HG02798 (cell line): Measurements from ENCODE around the gene TECPR1.

Experiments used
- ATAC-seq: cut with Tn5 transposase; IDR thresholded peaks from one replicate; pipeline ENCODE4 v1.9.1; 2021; ENCODE audit warnings: mild to moderate bottlenecking; ENCODE audit not compliant: unreplicated experiment, poor library complexity

TECPR1 gene

DNA sequence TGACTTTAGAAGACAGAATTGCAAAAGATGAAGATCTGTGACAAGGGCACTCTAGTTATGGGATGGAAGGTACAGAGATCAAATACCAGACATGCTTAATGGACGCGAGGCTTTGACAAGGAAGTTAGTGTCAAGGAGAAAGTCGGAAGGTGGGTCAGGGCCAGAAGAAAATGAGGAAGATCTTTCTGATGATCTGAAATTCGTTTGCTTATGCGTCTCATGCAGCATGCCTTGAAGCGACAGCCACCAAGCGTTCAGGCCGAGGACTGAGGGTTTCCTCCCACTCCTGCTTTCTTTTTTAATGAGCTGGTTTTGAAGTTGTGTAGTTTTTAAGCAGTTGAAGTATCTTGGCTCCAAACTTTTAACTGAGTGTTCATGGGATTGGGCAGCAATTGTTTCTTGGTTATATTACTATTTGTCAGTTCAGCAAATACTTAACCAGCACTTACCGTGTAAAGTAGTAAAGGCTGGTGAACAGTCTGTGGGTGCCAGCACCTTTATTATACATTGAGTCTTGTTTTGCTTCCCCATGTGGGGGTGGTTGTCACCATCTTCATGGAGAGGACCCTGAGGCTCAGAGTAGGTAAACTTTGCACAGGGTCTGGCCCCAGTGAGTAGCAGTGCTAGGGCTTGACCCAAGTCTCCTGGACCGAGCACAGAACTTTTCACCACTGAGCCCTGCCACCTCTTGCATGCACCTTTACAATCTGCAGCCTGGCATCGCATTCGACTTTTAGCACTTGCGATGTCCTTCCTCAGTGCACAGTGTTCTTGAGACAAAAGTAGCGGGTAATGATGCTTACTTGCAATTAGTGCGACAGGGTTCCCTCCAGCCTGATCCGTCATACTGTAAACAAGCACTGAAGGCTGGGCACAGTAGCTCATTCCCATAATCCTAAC is 55.1 kb downstream of the TECPR1 start:
- ATAC-seq, result no peak

DNA sequence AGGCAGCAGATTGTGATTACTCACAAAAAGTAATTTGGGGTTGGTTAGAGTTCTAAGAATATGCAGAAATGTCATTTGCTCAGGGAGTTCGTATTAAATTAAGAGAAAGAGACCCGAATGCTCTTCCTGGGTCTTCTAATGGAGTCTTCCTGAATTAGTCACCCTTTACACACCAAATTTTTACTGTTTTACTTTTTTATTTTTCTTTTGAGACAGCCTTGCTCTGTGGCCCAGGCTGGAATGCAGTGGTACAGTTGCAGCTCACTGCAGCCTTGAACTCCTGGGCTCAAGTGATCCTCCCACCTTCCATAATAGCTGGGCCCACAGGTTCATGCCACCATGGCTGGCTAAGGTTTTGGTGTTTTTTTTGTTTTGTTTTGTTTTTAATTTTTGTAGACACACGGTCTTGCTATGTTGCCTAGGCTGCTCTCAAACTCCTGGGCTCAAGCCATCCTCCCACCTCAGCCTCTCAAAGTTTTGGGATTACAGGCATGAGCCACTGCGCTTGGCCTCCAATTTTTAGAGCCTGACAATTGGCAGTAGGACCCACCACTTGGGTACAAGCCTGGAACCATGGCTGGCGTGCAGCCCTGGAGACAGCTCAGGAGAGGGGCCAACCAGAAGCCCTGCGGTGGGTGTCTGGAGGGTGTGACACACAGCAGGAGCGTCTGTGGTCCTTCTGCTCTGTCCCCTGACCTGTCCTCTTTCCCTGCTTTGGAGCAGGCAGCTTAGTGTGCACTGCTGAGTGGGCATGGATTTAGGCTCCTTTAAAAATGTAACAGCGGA is 57.2 kb downstream of the TECPR1 start:
- no peak for ATAC-seq

DNA sequence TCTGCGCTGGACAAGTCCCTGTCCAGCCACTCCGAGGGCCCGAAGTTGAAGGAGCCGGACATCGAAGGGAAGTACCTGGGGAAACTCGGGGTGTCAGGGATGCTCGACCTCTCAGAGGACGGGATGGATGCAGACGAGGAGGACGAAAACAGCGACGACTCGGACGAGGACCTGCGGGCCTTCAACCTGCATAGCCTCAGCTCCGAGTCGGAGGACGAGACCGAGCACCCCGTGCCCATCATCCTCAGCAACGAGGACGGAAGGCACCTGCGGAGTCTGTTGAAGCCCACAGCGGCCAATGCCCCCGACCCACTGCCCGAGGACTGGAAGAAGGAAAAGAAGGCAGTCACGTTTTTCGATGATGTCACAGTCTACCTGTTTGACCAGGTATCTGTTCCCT is 57.8 kb downstream of the TECPR1 start:
- no peak for ATAC-seq

DNA sequence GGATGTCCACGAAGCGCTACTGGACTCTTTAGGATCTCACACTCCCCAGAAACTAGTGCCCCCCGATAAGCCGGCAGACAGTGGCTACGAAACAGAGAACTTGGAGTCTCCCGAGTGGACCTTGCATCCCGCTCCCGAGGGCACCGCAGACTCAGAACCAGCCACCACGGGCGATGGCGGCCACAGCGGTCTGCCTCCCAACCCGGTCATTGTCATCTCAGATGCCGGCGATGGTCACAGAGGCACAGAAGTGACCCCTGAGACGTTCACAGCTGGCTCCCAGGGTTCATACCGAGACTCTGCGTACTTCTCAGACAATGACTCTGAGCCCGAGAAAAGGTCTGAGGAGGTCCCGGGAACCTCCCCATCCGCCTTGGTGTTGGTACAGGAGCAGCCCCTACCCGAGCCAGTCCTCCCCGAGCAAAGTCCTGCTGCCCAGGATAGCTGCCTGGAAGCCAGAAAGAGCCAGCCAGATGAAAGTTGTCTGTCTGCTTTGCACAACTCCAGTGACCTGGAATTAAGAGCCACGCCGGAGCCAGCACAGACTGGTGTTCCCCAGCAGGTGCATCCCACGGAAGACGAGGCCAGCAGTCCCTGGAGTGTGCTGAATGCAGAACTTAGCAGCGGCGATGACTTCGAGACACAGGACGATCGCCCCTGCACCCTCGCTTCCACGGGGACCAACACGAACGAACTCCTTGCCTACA is 58.4 kb downstream of the TECPR1 start:
- ATAC-seq, result no peak

DNA sequence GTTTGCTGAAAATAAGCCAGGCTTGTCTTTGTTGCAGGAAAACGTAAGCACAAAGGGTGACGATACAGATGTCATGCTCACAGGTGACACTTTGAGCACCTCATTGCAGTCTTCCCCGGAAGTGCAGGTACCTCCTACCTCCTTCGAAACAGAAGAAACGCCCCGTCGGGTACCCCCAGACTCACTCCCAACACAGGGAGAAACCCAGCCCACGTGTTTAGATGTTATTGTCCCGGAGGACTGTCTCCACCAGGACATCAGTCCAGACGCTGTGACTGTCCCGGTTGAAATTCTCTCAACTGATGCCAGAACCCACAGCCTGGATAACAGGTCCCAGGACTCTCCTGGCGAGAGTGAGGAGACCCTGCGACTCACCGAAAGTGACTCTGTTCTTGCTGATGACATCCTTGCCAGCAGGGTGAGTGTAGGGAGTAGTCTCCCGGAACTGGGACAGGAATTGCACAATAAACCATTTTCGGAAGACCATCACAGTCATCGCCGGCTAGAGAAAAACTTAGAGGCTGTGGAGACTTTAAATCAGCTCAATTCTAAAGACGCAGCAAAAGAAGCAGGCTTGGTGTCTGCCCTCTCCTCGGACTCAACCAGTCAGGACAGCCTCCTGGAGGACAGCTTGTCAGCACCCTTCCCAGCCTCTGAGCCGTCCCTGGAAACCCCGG is 59.1 kb downstream of the TECPR1 start:
- no peak for ATAC-seq

DNA sequence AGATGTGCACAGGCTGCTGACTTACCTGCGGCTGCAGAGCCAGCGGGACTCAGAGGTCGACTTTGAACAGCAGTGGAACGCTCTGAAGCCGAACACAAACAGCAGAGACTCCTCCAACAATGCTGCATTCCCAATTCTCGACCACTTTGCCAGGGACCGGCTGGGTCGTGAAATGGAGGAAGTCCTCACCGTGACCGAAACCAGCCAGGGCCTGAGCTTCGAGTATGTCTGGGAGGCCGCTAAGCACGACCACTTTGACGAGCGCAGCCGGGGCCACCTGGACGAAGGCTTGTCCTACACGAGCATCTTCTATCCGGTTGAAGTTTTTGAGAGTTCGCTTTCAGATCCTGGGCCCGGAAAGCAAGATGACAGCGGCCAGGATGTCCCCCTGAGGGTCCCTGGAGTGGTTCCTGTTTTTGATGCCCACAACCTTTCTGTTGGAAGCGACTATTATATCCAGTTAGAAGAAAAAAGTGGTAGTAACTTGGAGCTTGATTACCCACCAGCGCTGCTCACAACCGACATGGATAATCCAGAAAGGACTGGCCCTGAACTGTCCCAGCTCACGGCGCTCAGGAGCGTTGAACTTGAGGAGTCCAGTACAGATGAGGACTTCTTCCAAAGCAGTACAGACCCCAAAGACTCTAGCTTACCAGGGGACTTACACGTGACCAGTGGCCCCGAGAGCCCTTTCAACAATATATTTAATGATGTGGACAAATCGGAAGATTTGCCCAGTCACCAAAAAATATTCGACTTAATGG is 60.2 kb downstream of the TECPR1 start:
- ATAC-seq, result no peak

DNA sequence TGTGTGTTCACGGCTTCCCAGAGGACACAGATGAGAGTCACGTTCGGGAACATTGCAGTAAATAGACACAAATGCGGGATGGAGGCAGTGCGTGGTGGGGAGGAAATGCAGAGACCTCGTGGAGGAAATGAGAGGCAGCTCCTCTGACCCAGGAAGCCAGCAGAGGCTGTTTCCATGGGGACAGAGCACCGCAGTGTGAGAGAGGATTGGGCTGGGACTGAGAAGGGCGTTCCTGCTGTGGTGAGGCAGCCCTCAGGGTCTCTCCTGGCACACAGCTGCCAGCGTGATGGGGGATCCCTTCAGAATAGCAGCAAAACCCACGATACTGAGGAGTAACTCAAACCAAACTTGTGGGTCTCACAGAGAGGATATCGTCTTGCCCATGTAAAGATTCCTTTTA is 62.5 kb downstream of the TECPR1 start:
- ATAC-seq, result no peak

DNA sequence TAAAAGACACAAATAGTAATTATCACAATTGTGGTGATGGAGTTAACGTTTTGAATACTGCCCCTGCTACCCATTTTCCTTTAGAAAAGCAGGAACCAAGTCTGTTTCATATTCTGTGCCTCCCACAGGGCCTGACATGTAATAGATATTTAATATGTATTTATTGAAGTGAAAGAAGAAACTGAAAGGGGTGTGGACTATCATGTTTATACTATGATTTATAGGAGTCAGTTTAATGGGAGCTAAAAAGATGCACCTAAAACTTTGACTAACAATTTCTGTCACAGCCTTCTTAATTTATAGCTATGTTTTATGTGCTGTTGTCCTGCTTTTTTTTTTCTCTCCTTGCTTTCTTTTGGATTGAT is 64.9 kb downstream of the TECPR1 start:
- ATAC-seq, result no peak

DNA sequence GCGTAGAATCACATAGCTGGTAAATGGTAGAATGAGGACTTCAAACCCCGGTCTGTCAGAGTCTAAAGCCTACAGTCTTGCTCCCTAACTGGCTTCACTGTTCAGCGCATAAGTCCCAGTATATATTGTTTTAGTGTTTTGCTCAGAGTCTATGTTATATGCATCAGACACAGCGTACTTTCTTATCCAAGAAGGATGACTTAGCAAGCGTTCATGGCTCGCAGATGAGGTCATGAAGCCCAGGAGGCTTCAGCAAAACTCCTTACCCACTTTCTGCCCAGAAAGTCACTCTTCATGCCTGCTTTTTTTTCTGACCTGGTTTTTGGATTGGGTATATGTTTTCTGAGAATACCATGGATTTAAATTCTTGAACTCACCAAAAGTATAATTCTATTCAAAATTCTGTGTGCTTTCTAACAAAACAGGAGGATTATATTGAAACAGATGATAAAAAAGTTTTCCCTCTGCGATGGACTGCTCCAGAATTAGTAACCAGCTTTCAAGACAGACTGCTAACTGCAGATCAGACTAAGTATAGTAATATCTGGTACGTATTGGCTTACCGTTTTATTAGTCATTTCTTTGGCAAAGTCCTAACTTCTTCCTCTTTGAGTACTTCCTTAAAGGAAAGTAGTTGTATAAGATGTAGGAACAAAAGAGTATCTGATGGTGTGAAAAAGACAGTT is 65.4 kb downstream of the TECPR1 start:
- no peak for ATAC-seq

DNA sequence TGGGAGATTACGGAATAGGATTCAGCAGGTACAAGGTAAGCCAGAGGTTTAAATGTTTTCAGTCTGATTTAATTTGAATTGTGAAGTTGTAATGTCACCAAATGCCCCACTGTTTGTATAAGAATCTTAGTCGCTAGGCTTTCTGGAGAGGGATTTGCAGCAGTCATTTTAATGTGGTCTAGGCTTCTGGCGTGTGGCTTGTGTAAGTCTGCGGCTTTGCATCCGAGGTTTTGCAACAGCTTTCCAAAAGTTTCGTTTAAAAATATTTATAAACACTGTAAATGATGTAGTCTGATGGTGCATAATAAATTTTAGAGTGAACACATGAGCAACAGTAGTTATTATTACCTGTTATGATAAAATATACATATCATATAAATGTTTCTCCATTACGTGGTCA is 66.9 kb downstream of the TECPR1 start:
- ATAC-seq, result no peak

DNA sequence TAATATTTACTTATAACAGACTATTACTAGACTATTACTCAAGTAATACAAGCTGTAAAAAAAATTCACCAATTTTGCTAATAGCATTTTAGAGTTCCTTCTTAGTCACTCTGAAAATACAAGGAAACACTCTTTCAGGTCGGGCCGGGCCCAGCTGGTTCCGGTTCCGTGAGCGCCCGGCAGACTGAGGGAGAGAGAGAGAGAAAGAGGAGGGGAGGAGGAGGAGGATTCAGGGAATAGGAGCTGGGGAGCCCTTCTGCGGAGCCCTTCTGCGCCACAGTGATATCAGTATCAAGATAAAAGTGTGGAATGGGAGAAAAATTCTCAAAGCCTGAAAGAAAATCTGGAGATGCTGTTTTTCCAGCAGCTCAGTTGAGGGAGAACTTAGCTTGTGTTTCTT is 71.3 kb downstream of the TECPR1 start:
- ATAC-seq, result no peak

DNA sequence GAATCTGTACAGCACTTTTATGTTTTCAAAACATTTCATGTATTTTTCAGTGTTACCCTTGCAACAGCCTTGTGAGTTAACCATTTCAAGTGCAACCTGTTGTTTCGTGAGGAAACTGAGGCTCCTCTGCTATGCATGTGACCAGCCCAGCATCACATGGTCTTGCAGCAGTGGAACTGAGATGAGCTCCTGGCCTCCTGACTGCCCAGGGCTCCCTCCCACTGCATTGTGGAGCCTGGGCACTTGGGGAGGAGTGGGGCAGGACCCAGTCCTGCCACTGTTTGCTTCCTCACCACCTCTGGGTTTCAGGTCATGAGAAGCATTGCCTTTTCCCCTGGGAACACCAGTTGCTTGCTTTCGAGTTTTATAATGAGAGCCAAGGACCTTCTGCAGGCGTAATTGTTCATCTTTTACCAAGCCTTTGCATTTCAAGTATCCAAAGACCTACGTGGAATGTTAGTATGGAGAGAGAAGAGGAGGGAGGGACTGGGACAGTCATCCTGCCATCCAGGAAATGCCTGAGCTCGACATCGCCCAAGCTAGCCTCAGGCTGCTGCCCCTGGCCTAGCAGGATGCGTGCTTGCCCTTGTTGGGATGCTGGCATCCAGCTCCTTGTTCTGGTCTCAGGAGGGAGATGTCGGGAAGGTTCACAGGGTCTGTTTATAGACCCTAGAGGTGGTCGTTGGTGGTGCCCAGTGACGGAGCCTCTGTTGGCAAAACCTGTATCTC is 73.1 kb downstream of the TECPR1 start:
- no peak for ATAC-seq

DNA sequence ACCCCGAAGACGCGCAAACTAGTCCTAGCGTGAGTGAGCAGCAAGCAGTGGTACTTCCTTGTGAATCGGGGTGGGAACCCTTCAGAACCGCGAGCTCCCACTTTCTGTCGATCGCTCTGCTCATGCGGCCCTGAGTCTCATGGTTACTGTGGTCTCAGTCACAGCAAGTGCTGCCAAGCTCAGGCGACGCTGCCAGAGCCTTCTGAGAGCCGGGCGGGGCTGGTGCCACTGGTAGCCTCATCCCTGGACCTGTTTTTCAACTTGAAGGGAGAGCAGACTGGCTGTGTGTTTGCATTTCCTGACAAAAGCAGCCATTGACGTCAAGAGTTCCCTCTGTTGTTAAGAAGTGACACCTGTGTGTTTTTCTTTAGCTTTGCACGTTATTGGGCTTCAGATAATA is 73.7 kb downstream of the TECPR1 start:
- no peak for ATAC-seq

DNA sequence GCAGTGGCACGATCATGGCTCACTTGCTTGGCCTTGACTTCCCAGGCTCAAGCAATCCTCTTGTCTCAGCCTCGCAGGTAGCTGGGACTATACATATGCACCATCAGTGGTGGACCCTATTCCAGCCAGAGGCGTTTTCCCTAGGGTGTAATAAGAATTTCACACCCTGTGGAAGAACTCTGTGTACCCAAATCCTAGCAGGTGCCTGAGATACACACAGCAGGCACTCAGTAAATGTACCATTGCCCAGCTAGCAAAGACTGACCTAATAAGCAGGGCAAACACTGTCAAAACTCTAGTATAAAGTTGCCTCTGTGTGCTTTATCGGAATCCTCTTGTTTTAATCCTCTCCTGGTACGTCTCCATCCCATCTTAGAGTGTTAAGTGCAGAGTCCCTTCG is 74.5 kb downstream of the TECPR1 start:
- no peak for ATAC-seq

DNA sequence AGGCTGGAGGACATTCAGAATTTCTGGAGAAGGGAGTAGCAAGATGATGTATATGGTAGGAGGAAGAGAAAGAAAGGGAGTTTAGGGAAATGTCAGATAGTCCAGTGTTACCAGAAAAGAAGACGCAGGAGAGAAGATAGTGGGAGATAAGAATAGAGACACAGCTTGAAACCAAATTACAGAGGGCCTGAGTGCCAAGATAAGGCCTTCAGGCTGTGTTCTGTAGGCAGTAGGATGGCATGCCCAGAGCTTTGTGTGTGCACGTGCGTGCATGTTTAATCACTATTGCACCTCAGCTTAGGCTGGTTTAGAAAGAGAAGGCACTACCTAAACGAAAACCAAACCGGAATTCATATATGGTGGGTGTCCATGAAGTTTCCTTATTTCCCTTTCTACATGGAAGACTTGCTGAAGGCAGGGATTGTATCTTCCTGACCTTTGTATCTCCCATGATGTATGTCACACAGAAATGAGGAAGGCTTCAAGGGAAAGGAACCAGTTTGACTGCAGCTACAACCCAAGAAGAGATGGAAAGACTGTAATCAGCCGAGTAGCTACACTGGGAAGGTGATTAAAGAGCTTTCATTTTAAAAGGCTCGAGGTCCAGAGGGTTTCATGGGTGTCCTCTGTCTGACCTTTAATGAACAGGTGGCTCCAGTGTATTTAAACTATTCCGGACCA is 76.6 kb downstream of the TECPR1 start:
- no peak for ATAC-seq

DNA sequence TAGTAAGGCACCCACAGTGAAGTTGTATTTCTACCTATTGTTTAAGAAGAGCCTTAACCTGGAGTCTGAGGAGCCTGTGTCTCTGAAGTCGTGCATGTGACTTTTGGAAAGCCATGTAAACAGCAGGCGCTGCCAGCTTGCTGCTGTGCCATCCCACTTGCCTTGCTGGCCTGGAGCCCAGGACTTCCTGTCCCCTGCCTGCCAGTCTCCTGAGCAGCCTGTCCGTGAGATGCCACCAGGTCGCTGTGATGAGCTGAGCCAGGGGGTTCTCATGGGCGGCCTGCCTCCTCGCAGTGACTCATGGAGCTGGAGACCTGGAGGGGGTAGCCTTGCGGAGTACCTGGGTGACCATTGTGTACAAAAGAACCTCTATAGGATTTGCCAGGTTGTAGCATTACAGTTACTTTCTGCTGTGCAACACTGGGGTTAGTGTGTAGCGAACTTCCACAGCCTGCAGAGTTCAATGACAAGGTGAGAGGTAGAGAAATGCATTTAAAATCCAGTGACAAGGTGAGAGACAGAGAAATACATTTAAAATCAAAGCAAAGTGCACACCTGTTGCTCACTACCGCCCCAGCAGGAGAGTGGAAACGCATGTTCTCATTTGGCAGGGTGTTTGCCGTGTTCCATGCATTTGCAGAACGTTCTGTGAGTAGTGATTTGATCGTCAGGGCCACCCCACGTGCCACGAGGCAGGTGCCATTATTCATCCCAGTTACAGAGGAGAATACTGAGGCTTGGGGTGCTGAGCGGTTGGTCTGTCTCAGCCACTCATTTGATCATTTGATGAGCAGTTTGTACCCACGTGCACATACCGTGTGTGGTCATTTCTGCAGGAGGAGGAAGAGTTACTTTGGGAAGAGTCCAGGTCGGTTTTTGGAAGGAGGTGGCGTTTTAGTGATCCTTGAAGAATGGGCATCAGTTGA is 77.4 kb downstream of the TECPR1 start:
- ATAC-seq, result no peak

DNA sequence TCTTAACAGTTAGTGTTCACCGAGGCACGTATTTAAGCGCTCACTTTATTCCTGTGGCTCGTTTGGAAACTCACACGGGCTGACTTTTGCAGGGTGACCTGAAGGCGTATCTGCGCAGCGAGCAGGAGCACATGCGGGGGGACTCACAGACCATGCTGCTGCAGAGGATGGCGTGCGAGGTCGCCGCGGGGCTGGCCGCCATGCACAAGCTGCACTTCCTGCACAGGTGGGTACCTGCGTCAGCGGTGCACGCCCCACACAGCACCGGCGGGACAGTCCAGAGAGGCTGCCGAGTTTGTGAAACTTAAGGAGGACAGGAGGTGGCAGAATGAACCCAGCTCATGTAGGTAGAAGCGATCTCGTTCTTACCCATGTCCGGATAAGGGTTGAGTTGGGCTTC is 80.6 kb downstream of the TECPR1 start:
- no peak for ATAC-seq
